Uterus (tissue), 4 donors: ENCODE data around the gene ZNF853. TPM values are rescaled to one million over a fixed set of nuclear protein-coding genes. Genes with fewer than 3 reads are reported as not detected.

Experiments used
- DNase-seq, 2 donors: peaks; one replicate each; pipeline ENCODE4 v3.0.0-alpha.2; 2019 to 2020
- H3K27ac ChIP-seq, 2 donors: fragments of 200-600 bp; sonication (generic); 1 replicate in 1 of 2; 2 replicates in 1 of 2; pipeline ENCODE4 v1.5.1; 2016 to 2018
- H3K27me3 ChIP-seq, 2 donors: fragments of 200-600 bp; sonication (generic); one replicate each; pipeline ENCODE4 v1.5.1; 2018 to 2019; ENCODE audit warnings: control low read depth in 1 of 2
- H3K36me3 ChIP-seq, 2 donors: fragments of 200-600 bp; sonication (generic); one replicate each; pipeline ENCODE4 v1.5.1; 2019; ENCODE audit warnings: control low read depth in 1 of 2
- H3K4me1 ChIP-seq, 2 donors: fragments of 200-600 bp; sonication (generic); one replicate each; pipeline ENCODE4 v1.5.1; 2018 to 2019; ENCODE audit warnings: control low read depth in 1 of 2
- H3K4me3 ChIP-seq, 2 donors: fragments of 200-600 bp; sonication (generic); 1 replicate in 1 of 2; 2 replicates in 1 of 2; pipeline ENCODE4 v1.5.1; 2018 to 2019; ENCODE audit warnings: mild to moderate bottlenecking in 1 of 2
- H3K9me3 ChIP-seq, 2 donors: fragments of 200-600 bp; sonication (generic); one replicate each; pipeline ENCODE4 v1.5.1; 2019; ENCODE audit warnings: control low read depth in 1 of 2
- CTCF ChIP-seq, 4 experiments: fragments of 200-600 bp in 2 of 4; fragments of 450-650 bp in 2 of 4; sonication (generic) in 2 of 4; IDR thresholded peaks; one replicate each; pipeline ENCODE4 v1.5.1; 2016 to 2019; ENCODE audit warnings: antibody characterized with exemption in 4 of 4, mild to moderate bottlenecking in 2 of 4, moderate library complexity in 1 of 4
- POLR2A ChIP-seq, 2 donors: fragments of 450-650 bp; IDR thresholded peaks; one replicate each; pipeline ENCODE4 v1.6.1; 2016; ENCODE audit warnings: antibody characterized with exemption in 2 of 2, mild to moderate bottlenecking in 1 of 2, moderate library complexity in 1 of 2
- intact Hi-C: fragments of 100-400 bp; cut with DNase I; formaldehyde crosslinking; loops from one replicate; pipeline ENCODE4 v1.15.1; 2023; ENCODE audit warnings: low total_unique reads
- total RNA-seq, 4 donors: library from RNA; depleted of rRNA in 3 of 4; stranded (reverse); fragments of >200 nt in 3 of 4; gene quantifications; one replicate each; pipeline versions ENCODE4 v1.1.0 to v1.2.4, GENCODE V29; 2014 to 2023
- donor health status: DM: yes; HTN: yes; CAD: no.

Gene ZNF853
- total RNA-seq, result 10 to 100 TPM in 2 of 4 donors, 1 to 10 TPM in 1, under 1 TPM in 1; 0.88 to 20.7 (median 11.8) TPM

GRCh38 chr7:6614953-6615722, at the start of gene ZNF853:
Gene ZNF853, plus strand, starts transcription at chr7:6615610. Its CDS starts 565 bp downstream, at chr7:6616175.
- Histone ChIP-seq H3K4me3 (peak within 1 kb of the TSS; percentile 67 to 81), H3K27me3 (no peaks in the 10 kb centered on the region), H3K4me1 (peaks cover 0 to 7% of the 10 kb centered on the region in 2 donors), H3K9me3 (no peaks in the 10 kb centered on the region), H3K27ac (peak within 1 kb of the TSS; percentile 52 to 84), H3K36me3 (no peaks in the 10 kb centered on the region)
- intact Hi-C loops, result no loop called here
- TF ChIP-seq POLR2A (IDR thresholded peaks at IDR 0.05) (no peak), CTCF (IDR thresholded peaks at IDR 0.05) (no peak)
- DNase-seq, result peak in 1 of 2 donors; percentile 44

GRCh38 chr7:6565655-6566054, 49.8 kb upstream of the ZNF853 start:
- TF ChIP-seq POLR2A (IDR thresholded peaks at IDR 0.05), result no peak
- no peak for TF ChIP-seq CTCF (IDR thresholded peaks at IDR 0.05)

GRCh38 chr7:6567886-6568285, 47.5 kb upstream of the ZNF853 start:
- DNase-seq, result no peak
- no peaks in the 10 kb centered on the region for H3K27me3 ChIP-seq
- TF ChIP-seq POLR2A (IDR thresholded peaks at IDR 0.05) (no peak), CTCF (IDR thresholded peaks at IDR 0.05) (no peak)
- intact Hi-C loops, result no loop called here
- no peaks in the 10 kb centered on the region for H3K9me3 ChIP-seq
- H3K4me1 ChIP-seq, result no peaks in the 10 kb centered on the region
- H3K27ac ChIP-seq, result no peak overlapping the region
- H3K36me3 ChIP-seq, result no peaks in the 10 kb centered on the region
- no peak overlapping the region for H3K4me3 ChIP-seq

More at GRCh38 chr7:6565655-6566054, 49.8 kb upstream of the ZNF853 start:
- H3K36me3 ChIP-seq, result no peaks in the 10 kb centered on the region
- H3K27me3 ChIP-seq, result no peaks in the 10 kb centered on the region
- intact Hi-C loops, result no loop called here
- DNase-seq, result no peak
- H3K9me3 ChIP-seq, result no peaks in the 10 kb centered on the region
- no peak overlapping the region for H3K4me3 ChIP-seq
- H3K4me1 ChIP-seq, result no peaks in the 10 kb centered on the region
- H3K27ac ChIP-seq, result no peak overlapping the region

GRCh38 chr7:6571160-6571779, 44.1 kb upstream of the ZNF853 start:
- no peaks in the 10 kb centered on the region for H3K27me3 ChIP-seq
- no peaks in the 10 kb centered on the region for H3K9me3 ChIP-seq
- H3K27ac ChIP-seq, result no peak overlapping the region
- H3K4me3 ChIP-seq, result no peak overlapping the region
- DNase-seq, result no peak
- no peaks in the 10 kb centered on the region for H3K36me3 ChIP-seq
- intact Hi-C loops, result no loop called here
- H3K4me1 ChIP-seq, result no peaks in the 10 kb centered on the region
- TF ChIP-seq CTCF (IDR thresholded peaks at IDR 0.05) (no peak), POLR2A (IDR thresholded peaks at IDR 0.05) (no peak)
